CD4-positive, alpha-beta T cell treated with Interleukin-4 for 4 hours (primary cell): ENCODE data around the gene NQO2.
"Not testable (repeated sequence)": the region's sequence is repeated elsewhere in the genome, so short reads cannot be mapped to it uniquely, and the experiment has no call there.

Experiments
- DNase-seq: peaks from one replicate; pipeline ENCODE4 v3.0.0-alpha.2; 2020

NQO2 gene

GRCh38 chr6:2990248-2990931 lies 9.3 kb upstream of the NQO2 start:
- peak; percentile 18 for DNase-seq

GRCh38 chr6:2990932-2991506 lies 8.7 kb upstream of the NQO2 start:
- peak; percentile 6 for DNase-seq

- no peak for DNase-seq
Observed at GRCh38 chr6:2992330-2992979, 7.2 kb upstream of the NQO2 start.

- no peak for DNase-seq
Observed at GRCh38 chr6:2993755-2994317, 5.9 kb upstream of the NQO2 start.

- peak; percentile 55 for DNase-seq
Observed at GRCh38 chr6:2998249-2998997, 1.3 kb upstream of the NQO2 start.

GRCh38 chr6:2998998-2999617 lies 586 bp upstream of the NQO2 start:
- DNase-seq: no peak

- DNase-seq: no peak
Observed at GRCh38 chr6:3001146-3001772, 1.6 kb downstream of the NQO2 start.

- DNase-seq: peak; percentile 76
Observed at GRCh38 chr6:3001773-3002293, 2.1 kb downstream of the NQO2 start.

GRCh38 chr6:3003226-3003625 lies 3.5 kb downstream of the NQO2 start:
- DNase-seq: not testable (repeated sequence)

GRCh38 chr6:3005077-3005476 lies 5.4 kb downstream of the NQO2 start:
- no peak for DNase-seq

- no peak for DNase-seq
Observed at GRCh38 chr6:3005874-3006273, 6.2 kb downstream of the NQO2 start.

GRCh38 chr6:3006476-3006875 lies 6.8 kb downstream of the NQO2 start:
- DNase-seq: no peak

GRCh38 chr6:3007571-3007970 lies 7.9 kb downstream of the NQO2 start:
- DNase-seq: no peak

GRCh38 chr6:3008712-3009265 lies 9.1 kb downstream of the NQO2 start:
- DNase-seq: not testable (repeated sequence)

GRCh38 chr6:3009930-3010329 lies 10.2 kb downstream of the NQO2 start:
- DNase-seq: no peak

- no peak for DNase-seq
Observed at GRCh38 chr6:3011158-3011557, 11.5 kb downstream of the NQO2 start.

- no peak for DNase-seq
Observed at GRCh38 chr6:3011592-3011991, 11.9 kb downstream of the NQO2 start.

GRCh38 chr6:3013486-3013885 lies 13.8 kb downstream of the NQO2 start:
- no peak for DNase-seq

GRCh38 chr6:3013901-3014674 lies 14.4 kb downstream of the NQO2 start:
- DNase-seq: no peak

- DNase-seq: no peak
Observed at GRCh38 chr6:3014675-3015066, 15.0 kb downstream of the NQO2 start.

- DNase-seq: no peak
Observed at GRCh38 chr6:3015144-3015543, 15.4 kb downstream of the NQO2 start.
